Germinal center (tissue), 1 donor: ENCODE data around the gene DUSP1.
"Not testable (repeated sequence)": the region's sequence is repeated elsewhere in the genome, so short reads cannot be mapped to it uniquely, and the experiment has no call there.

Experiments used
- DNase-seq: peaks from one replicate; pipeline ENCODE4 v3.0.0; 2012; ENCODE audit warnings: mixed read lengths, low spot score

DUSP1 gene

GRCh38 chr5:172796306-172796705 is 25.3 kb upstream of the DUSP1 start:
- DNase-seq = no peak

GRCh38 chr5:172795318-172795977 is 24.5 kb upstream of the DUSP1 start:
- no peak for DNase-seq

- DNase-seq = no peak
Observed at GRCh38 chr5:172793577-172794488, 22.8 kb upstream of the DUSP1 start.

- no peak for DNase-seq
Observed at GRCh38 chr5:172792701-172793570, 21.9 kb upstream of the DUSP1 start.

GRCh38 chr5:172791726-172792445 is 20.9 kb upstream of the DUSP1 start:
- no peak for DNase-seq

- no peak for DNase-seq
Observed at GRCh38 chr5:172791286-172791685, 20.3 kb upstream of the DUSP1 start.

- no peak for DNase-seq
Observed at GRCh38 chr5:172790496-172790889, 19.5 kb upstream of the DUSP1 start.

- DNase-seq = no peak
Observed at GRCh38 chr5:172789687-172790495, 18.9 kb upstream of the DUSP1 start.

- no peak for DNase-seq
Observed at GRCh38 chr5:172788771-172789686, 18.0 kb upstream of the DUSP1 start.

- DNase-seq = not testable (repeated sequence)
Observed at GRCh38 chr5:172787538-172787937, 16.5 kb upstream of the DUSP1 start.

GRCh38 chr5:172786736-172787462 is 15.9 kb upstream of the DUSP1 start:
- no peak for DNase-seq

GRCh38 chr5:172785429-172786088 is 14.6 kb upstream of the DUSP1 start:
- DNase-seq = no peak

GRCh38 chr5:172784162-172784561 is 13.2 kb upstream of the DUSP1 start:
- DNase-seq = not testable (repeated sequence)

- DNase-seq = not testable (repeated sequence)
Observed at GRCh38 chr5:172783319-172783718, 12.3 kb upstream of the DUSP1 start.

GRCh38 chr5:172782169-172783039 is 11.4 kb upstream of the DUSP1 start:
- no peak for DNase-seq

- no peak for DNase-seq
Observed at GRCh38 chr5:172779691-172780341, 8.8 kb upstream of the DUSP1 start.
